HepG2 (cell line): Measurements from ENCODE around the gene RAB3GAP1. TPM values are rescaled to one million over a fixed set of nuclear protein-coding genes. Genes with fewer than 3 reads are reported as not detected.
A peak's percentile ranks its signal among the peaks of the same experiment; 100 is the strongest.

Experiments used
- HOXA5 ChIP-seq: sonication (generic); formaldehyde crosslinking; IDR thresholded peaks from 2 replicates; pipeline ENCODE4 v1.4.0; 2020; ENCODE audit warnings: missing genetic modification reagents
- KIAA2018 ChIP-seq: sonication (generic); formaldehyde crosslinking; IDR thresholded peaks from 2 replicates; pipeline ENCODE4 v1.5.0; 2020; ENCODE audit warnings: mild to moderate bottlenecking, missing genetic modification reagents, borderline replicate concordance
- RAD21 ChIP-seq: fragments of 450-650 bp; formaldehyde crosslinking; IDR thresholded peaks from 2 replicates; pipeline ENCODE4 v1.5.0; 2020; ENCODE audit warnings: mild to moderate bottlenecking
- RERE ChIP-seq: IDR thresholded peaks from 2 replicates; pipeline ENCODE4 v1.6.1; 2016; ENCODE audit warnings: low read depth, missing genetic modification reagents, missing compliant biosample characterization
- TRAFD1 ChIP-seq: sonication (generic); formaldehyde crosslinking; IDR thresholded peaks from 2 replicates; pipeline ENCODE4 v1.5.1; 2020; ENCODE audit warnings: missing genetic modification reagents, mild to moderate bottlenecking, borderline replicate concordance
- ZFP36L2 ChIP-seq: sonication (generic); formaldehyde crosslinking; IDR thresholded peaks from 2 replicates; pipeline ENCODE4 v1.4.0; 2020; ENCODE audit warnings: missing genetic modification reagents
- ZNF20 ChIP-seq: sonication (generic); formaldehyde crosslinking; IDR thresholded peaks from 2 replicates; pipeline ENCODE4 v1.4.0; 2020; ENCODE audit warnings: mild to moderate bottlenecking, moderate library complexity, missing genetic modification reagents
- ZNF224 ChIP-seq: sonication (generic); formaldehyde crosslinking; IDR thresholded peaks from 2 replicates; pipeline ENCODE4 v1.5.0; 2020; ENCODE audit warnings: mild to moderate bottlenecking, missing genetic modification reagents
- ZNF788 ChIP-seq: sonication (generic); formaldehyde crosslinking; IDR thresholded peaks from 2 replicates; pipeline ENCODE4 v1.5.0; 2020; ENCODE audit warnings: mild to moderate bottlenecking, missing genetic modification reagents, borderline replicate concordance
- polyA plus RNA-seq, 8 experiments: library from polyadenylated mRNA; depleted of rRNA in 3 of 8; stranded (reverse) in 7 of 8; unstranded in 1 of 8; fragments of >200 nt; fragmentation: Illumina TruSeq in 4 of 8; extraction: Trizol in 4 of 8; gene quantifications; 2 replicates each; pipeline versions ENCODE4 v1.2.1 to v1.2.3, GENCODE V29; 2011 to 2016; ENCODE audit warnings: low read depth in 4 of 8, missing spikeins in 1 of 8, mixed read lengths in 1 of 8; ENCODE audit not compliant: insufficient read depth in 1 of 8
- total RNA-seq, 5 experiments: library from RNA; depleted of rRNA; stranded (reverse); fragments of >200 nt; fragmentation: Illumina TruSeq; extraction: Trizol; gene quantifications; 2 replicates each; pipeline ENCODE4 v1.2.3, GENCODE V29; 2016; ENCODE audit warnings: low read depth in 1 of 5

Gene RAB3GAP1
- total and polyA plus RNA-seq, 2 of the 13 experiments (the other 11 are each of a cell fraction or from before 2014, with no cell fraction given), result 15.2 to 48.8 TPM

- TF ChIP-seq RERE, result no peak
- no peak for TF ChIP-seq ZNF20
- TF ChIP-seq TRAFD1 (CRISPR knock-in tag), result no peak
- TF ChIP-seq HOXA5 (CRISPR knock-in tag), result no peak; the same call in 1 of the 2 replicates
- peak; percentile 71; the same call in 1 of the 2 replicates for TF ChIP-seq ZNF788 (CRISPR knock-in tag)
- peak; percentile 43; the same call in 1 of the 2 replicates for TF ChIP-seq ZNF224 (CRISPR knock-in tag)
- no peak for TF ChIP-seq ZFP36L2 (CRISPR knock-in tag)
- TF ChIP-seq KIAA2018 (CRISPR knock-in tag), result no peak
- no peak for TF ChIP-seq RAD21 (CRISPR knock-in tag)
These were observed at the start of gene RAB3GAP1 (continued) for GRCh38 chr2:135052042-135052876.
